ENCODE measurements around the gene ZSCAN5A.
"Not testable (repeated sequence)": the region's sequence is repeated elsewhere in the genome, so short reads cannot be mapped to it uniquely, and the experiment has no call there.

ZSCAN5A gene

GRCh38 chr19:56207581-56207980 lies 107.1 kb downstream of the ZSCAN5A start:
- DNase-seq (ENCODE audit: low spot score), result not testable (repeated sequence)

GRCh38 chr19:56201973-56202372 lies 112.7 kb downstream of the ZSCAN5A start, which contains the start of gene ZSCAN5C:
Gene ZSCAN5C (plus strand): TSS chr19:56202273. CDS start chr19:56205914, 3,641 bp downstream.
- DNase-seq (ENCODE audit: low spot score), result no peak

- no peak for DNase-seq (ENCODE audit: low spot score)
These were observed 115.0 kb downstream of the ZSCAN5A start for GRCh38 chr19:56199687-56200086.

GRCh38 chr19:56197646-56198045 lies 117.0 kb downstream of the ZSCAN5A start, which contains the start of gene ZSCAN5B:
Gene ZSCAN5B (minus strand): TSS chr19:56197783. CDS start chr19:56193052, 4,731 bp downstream.
- DNase-seq (ENCODE audit: low spot score), result not testable (repeated sequence)

- DNase-seq (ENCODE audit: low spot score), result no peak
These were observed 120.5 kb downstream of the ZSCAN5A start for GRCh38 chr19:56193981-56194640.

GRCh38 chr19:56191711-56192110 lies 122.9 kb downstream of the ZSCAN5A start:
- DNase-seq (ENCODE audit: low spot score), result no peak

GRCh38 chr19:56191115-56191514 lies 123.5 kb downstream of the ZSCAN5A start:
- no peak for DNase-seq (ENCODE audit: low spot score)

GRCh38 chr19:56189785-56190184 lies 124.9 kb downstream of the ZSCAN5A start:
- no peak for DNase-seq (ENCODE audit: low spot score)

GRCh38 chr19:56177564-56178243 lies 136.9 kb downstream of the ZSCAN5A start:
- no peak for DNase-seq (ENCODE audit: low spot score)

GRCh38 chr19:56176881-56177280 lies 137.8 kb downstream of the ZSCAN5A start:
- DNase-seq (ENCODE audit: low spot score), result no peak

GRCh38 chr19:56176310-56176709 lies 138.3 kb downstream of the ZSCAN5A start:
- DNase-seq (ENCODE audit: low spot score), result not testable (repeated sequence)

GRCh38 chr19:56175861-56176307 lies 138.8 kb downstream of the ZSCAN5A start, which contains the start of gene GALP:
Gene GALP (plus strand): TSS chr19:56176008. CDS start chr19:56177109, 1,101 bp downstream.
- not testable (repeated sequence) for DNase-seq (ENCODE audit: low spot score)

GRCh38 chr19:56174550-56174949 lies 140.1 kb downstream of the ZSCAN5A start:
- no peak for DNase-seq (ENCODE audit: low spot score)

- no peak for DNase-seq (ENCODE audit: low spot score)
These were observed 140.6 kb downstream of the ZSCAN5A start for GRCh38 chr19:56174086-56174485.
